Measurements from ENCODE around the gene SNED1.

SNED1 gene

DNA sequence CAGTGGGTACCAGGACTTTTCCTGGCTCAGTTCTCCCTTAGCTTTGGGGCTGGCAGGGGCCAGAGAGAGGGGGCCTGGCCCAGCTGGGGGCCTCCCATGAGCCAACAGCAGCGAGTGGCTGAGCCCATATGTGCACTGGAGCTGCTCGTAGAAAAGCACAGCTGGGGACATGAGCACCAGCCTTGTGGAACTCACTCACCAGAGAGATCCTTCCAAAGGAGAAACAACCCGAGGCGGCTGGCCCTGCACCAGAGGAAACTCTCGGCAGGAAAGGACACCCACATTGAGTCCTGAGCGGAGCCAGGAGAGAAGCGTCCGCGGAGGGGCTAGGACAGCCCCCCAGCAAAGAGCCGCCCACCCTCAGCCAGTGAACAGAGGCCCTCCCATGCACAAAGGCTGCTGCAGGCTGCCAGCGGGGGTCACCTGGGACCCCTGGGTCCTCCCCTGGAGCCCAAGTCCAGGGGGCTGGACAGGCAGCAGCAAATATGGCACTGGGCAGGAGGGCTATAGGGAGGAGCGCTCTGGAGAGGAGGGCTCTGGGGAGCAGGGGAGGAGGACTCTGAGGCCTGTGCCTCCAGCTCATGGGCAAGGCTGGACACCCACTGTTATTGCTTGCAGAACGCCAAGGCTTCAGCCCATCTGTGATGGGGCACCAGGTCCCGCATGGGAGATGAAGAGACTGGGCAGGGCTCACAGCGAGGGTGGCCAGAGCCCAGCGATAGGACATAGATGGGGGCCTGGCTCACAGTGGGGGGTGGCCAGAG is 42.1 kb upstream of the SNED1 start:
- H3K4me1 ChIP-seq: peaks cover 19% of the 10 kb centered on the region

GRCh38 chr2:240956935-240957655 is 41.3 kb upstream of the SNED1 start:
- Histone ChIP-seq H3K79me2 (no peaks in the 10 kb centered on the region), H3K4me1 (peaks cover 25% of the 10 kb centered on the region), H3K4me3 (ENCODE audit: low read depth, low read length) (no peak overlapping the region), H3K27ac (no peak overlapping the region), H3K4me2 (ENCODE audit: low read length) (no peak overlapping the region), H3K9ac (no peak overlapping the region), H3K9me3 (ENCODE audit: control insufficient read depth, low read length) (no peaks in the 10 kb centered on the region), H2AFZ (no peak overlapping the region), H3K27me3 (ENCODE audit: control insufficient read depth, insufficient read depth, low read length) (no peaks in the 10 kb centered on the region), H3K36me3 (ENCODE audit: control insufficient read depth, insufficient read depth, low read length) (no peaks in the 10 kb centered on the region)
- TF ChIP-seq, protein P1, sequence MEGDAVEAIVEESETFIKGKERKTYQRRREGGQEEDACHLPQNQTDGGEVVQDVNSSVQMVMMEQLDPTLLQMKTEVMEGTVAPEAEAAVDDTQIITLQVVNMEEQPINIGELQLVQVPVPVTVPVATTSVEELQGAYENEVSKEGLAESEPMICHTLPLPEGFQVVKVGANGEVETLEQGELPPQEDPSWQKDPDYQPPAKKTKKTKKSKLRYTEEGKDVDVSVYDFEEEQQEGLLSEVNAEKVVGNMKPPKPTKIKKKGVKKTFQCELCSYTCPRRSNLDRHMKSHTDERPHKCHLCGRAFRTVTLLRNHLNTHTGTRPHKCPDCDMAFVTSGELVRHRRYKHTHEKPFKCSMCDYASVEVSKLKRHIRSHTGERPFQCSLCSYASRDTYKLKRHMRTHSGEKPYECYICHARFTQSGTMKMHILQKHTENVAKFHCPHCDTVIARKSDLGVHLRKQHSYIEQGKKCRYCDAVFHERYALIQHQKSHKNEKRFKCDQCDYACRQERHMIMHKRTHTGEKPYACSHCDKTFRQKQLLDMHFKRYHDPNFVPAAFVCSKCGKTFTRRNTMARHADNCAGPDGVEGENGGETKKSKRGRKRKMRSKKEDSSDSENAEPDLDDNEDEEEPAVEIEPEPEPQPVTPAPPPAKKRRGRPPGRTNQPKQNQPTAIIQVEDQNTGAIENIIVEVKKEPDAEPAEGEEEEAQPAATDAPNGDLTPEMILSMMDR (IDR thresholded peaks at IDR 0.05): no peak

More for the DNA sequence above, 42.1 kb upstream of the SNED1 start:
- no peaks in the 10 kb centered on the region for H3K79me2 ChIP-seq
- no peak overlapping the region for H3K4me2 ChIP-seq (ENCODE audit: low read length)
- TF ChIP-seq, protein P1 (IDR thresholded peaks at IDR 0.05): no peak
- no peak overlapping the region for H2AFZ ChIP-seq
- H3K27me3 ChIP-seq (ENCODE audit: control insufficient read depth, insufficient read depth, low read length): no peaks in the 10 kb centered on the region
- no peaks in the 10 kb centered on the region for H3K36me3 ChIP-seq (ENCODE audit: control insufficient read depth, insufficient read depth, low read length)
- no peak overlapping the region for H3K9ac ChIP-seq
- H3K9me3 ChIP-seq (ENCODE audit: control insufficient read depth, low read length): no peaks in the 10 kb centered on the region
- no peak overlapping the region for H3K27ac ChIP-seq
- H3K4me3 ChIP-seq (ENCODE audit: low read depth, low read length): no peak overlapping the region

DNA sequence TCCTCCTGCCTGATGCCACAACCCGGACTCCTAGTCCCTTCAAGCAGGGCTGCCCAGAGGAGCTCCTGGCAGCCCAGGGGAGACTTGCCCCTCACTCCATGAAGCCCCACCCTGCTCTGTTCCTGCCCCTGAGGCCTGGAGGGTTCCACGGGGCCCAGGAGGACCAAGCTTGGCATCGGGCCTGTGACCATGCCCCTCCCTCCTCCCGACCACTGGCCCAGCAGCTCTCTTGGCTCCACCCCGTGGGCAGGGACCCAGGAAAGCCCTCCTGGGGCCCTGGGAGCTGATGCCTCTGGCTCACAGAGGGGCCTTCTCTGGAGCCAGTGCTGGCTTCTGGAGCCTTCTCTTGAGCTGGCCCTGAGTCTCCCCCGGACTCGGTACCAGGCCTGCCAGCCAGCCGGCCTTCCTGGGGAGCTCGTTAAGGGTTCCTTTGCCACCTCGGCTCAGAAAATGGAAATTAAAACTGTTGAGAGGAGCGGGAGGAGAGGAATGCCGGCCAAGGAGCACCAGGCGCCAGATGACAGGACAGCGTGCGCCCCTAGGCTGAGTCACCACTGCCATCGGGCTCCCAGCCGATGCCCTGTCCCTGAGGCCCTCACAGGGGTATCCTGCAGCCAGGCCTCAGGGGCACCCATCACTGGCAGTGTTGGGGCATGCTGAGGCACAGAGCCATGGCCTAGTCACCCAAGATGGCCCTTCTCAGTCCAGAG is 40.6 kb upstream of the SNED1 start:
- no peaks in the 10 kb centered on the region for H3K79me2 ChIP-seq
- no peaks in the 10 kb centered on the region for H3K27me3 ChIP-seq (ENCODE audit: control insufficient read depth, insufficient read depth, low read length)
- H2AFZ ChIP-seq: no peak overlapping the region
- H3K9me3 ChIP-seq (ENCODE audit: control insufficient read depth, low read length): no peaks in the 10 kb centered on the region
- H3K4me1 ChIP-seq: peaks cover 32% of the 10 kb centered on the region
- no peak overlapping the region for H3K27ac ChIP-seq
- H3K9ac ChIP-seq: no peak overlapping the region
- no peak overlapping the region for H3K4me2 ChIP-seq (ENCODE audit: low read length)
- TF ChIP-seq, protein P1 (IDR thresholded peaks at IDR 0.05): no peak
- H3K4me3 ChIP-seq (ENCODE audit: low read depth, low read length): no peak overlapping the region
- no peaks in the 10 kb centered on the region for H3K36me3 ChIP-seq (ENCODE audit: control insufficient read depth, insufficient read depth, low read length)

GRCh38 chr2:240958366-240959213 is 39.8 kb upstream of the SNED1 start:
- no peak overlapping the region for H2AFZ ChIP-seq
- peaks cover 35% of the 10 kb centered on the region for H3K4me1 ChIP-seq
- no peaks in the 10 kb centered on the region for H3K79me2 ChIP-seq
- no peaks in the 10 kb centered on the region for H3K27me3 ChIP-seq (ENCODE audit: control insufficient read depth, insufficient read depth, low read length)
- H3K4me2 ChIP-seq (ENCODE audit: low read length): no peak overlapping the region
- no peaks in the 10 kb centered on the region for H3K9me3 ChIP-seq (ENCODE audit: control insufficient read depth, low read length)
- H3K36me3 ChIP-seq (ENCODE audit: control insufficient read depth, insufficient read depth, low read length): no peaks in the 10 kb centered on the region
- TF ChIP-seq, protein P1 (IDR thresholded peaks at IDR 0.05): no peak
- no peak overlapping the region for H3K27ac ChIP-seq
- no peak overlapping the region for H3K4me3 ChIP-seq (ENCODE audit: low read depth, low read length)
- H3K9ac ChIP-seq: no peak overlapping the region
